ENCODE data around the gene EN1. TPM values are rescaled to one million over a fixed set of nuclear protein-coding genes. Genes with fewer than 3 reads are reported as not detected.

The EN1 gene
- total and polyA plus RNA-seq, 2 experiments from 2014 or later: 0.21 to 0.24 TPM

DNA sequence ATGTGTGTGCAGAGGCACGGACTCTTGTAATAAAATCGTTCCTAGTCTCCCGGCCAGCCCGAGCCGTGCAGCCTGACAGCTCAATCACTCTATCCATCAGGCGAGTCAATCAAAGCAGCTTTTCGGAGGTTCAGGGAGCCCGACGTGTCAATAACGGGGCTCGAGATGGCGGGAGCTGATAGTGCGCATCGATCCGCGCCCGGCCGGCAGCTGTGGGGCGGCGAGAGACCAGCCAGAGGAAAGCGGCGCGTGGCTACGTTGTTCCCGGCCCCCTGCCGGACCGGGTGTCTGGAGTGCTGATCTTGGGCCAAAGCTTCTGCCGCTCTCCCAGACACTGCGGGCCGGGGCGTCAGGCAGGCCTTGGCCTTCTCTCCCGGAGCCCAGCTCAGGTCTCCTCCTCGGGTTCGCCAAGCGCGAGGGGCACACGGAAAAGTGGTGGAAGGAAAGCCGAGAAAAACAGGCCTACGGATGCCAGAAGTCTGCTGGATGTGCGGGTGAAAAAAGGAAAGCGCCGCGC lies 2.4 kb downstream of the EN1 start:
- Histone ChIP-seq H3F3A (replicated peaks; ENCODE audit: low read depth) (peaks cover 46% of the 10 kb centered on the region), H3K36me3 (ENCODE audit: insufficient read depth) (no peaks in the 10 kb centered on the region; the same call in 1 of the 2 replicates), H4K20me1 (replicated peaks; ENCODE audit: insufficient read depth) (peaks cover 9% of the 10 kb centered on the region), H3K4me3 (peak overlapping the region; percentile 67), H3K27me3 (ENCODE audit: insufficient read depth) (peaks cover 100% of the 10 kb centered on the region), H3K4me1 (ENCODE audit: insufficient read depth) (peaks cover 64% of the 10 kb centered on the region), H3K4me2 (peak overlapping the region; percentile 93), H3K9me2 (ENCODE audit: insufficient read depth) (no peaks in the 10 kb centered on the region), H3K79me2 (replicated peaks; ENCODE audit: insufficient read depth) (no peaks in the 10 kb centered on the region), H3K27ac (ENCODE audit: low read depth) (no peak overlapping the region), H2AFZ (peak overlapping the region; percentile 84)
- Mint-ChIP-seq H3K27ac (no peak overlapping the region), H3K4me3 (peak overlapping the region; percentile 72), H3K36me3 (ENCODE audit: low read depth) (no peaks in the 10 kb centered on the region; the same call in 2 of the 3 replicates), H3K9me3 (peaks cover 7% of the 10 kb centered on the region), H3K27me3 (ENCODE audit: insufficient read depth, low read depth, poor library complexity) (peaks cover 94% of the 10 kb centered on the region), H3K4me1 (peaks cover 59% of the 10 kb centered on the region)
- DNase-seq (ENCODE audit: low spot score): peak; percentile 51
- peak; percentile 6 for ATAC-seq
- TF ChIP-seq EZH2phosphoT487 (IDR thresholded peaks at IDR 0.05; ENCODE audit: unreplicated experiment): peak; percentile 93
- no peak for TF ChIP-seq NANOG (IDR thresholded peaks at IDR 0.05; ENCODE audit: borderline replicate concordance)
- peak; percentile 80 for TF ChIP-seq EZH2 (IDR thresholded peaks at IDR 0.05; ENCODE audit: low read depth, unreplicated experiment)
- no peak for TF ChIP-seq POLR2AphosphoS5 (IDR thresholded peaks at IDR 0.05; ENCODE audit: low read depth)
- TF ChIP-seq JUNB (IDR thresholded peaks at IDR 0.05; ENCODE audit: unreplicated experiment): no peak
- no peak for TF ChIP-seq CREB1 (CRISPR knock-in tag; IDR thresholded peaks at IDR 0.05; ENCODE audit: low read depth)
- no peak for TF ChIP-seq ZNF462 (CRISPR knock-in tag; IDR thresholded peaks at IDR 0.05)

All from GM23338 (cell line).